Measurements from ENCODE around the gene SESN1. TPM values are rescaled to one million over a fixed set of nuclear protein-coding genes. Genes with fewer than 3 reads are reported as not detected.

SESN1 gene
- total RNA-seq, 1 donor from 2014 or later = 9.1 TPM

DNA sequence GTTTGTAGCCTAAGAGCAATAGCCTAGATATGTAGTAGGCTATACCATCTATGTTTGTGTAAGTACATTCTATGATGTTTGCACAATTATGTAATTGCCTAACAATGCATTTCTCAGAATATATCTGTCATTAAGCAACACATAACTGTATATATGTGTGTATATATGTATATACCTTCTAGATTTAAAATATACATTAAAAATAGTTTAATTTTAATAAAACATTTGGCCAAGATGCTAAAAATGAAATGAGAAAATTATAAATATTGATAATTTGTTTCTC, 20.6 kb downstream of the SESN1 start:
- Mint-ChIP-seq H3K27ac (no peak overlapping the region), H3K4me1 (peaks cover 5% of the 10 kb centered on the region), H3K27me3 (no peaks in the 10 kb centered on the region), H3K4me3 (no peak overlapping the region), H3K9me3 (no peaks in the 10 kb centered on the region), H3K36me3 (ENCODE audit: low read depth) (no peaks in the 10 kb centered on the region)
- ChIA-PET POLR2A (interaction anchor here (1.4 kb wide), 1 partner anchor 309 kb away, joined by 3 read pairs; the partner anchor contains the start of gene CD164), CTCF (interaction anchor here (0.8 to 7.6 kb wide), 14 partner anchors 12 to 539 kb away, joined by 3 to 131 read pairs (median 6); partner anchors contain the start of genes ARMC2 and SESN1)
- intact Hi-C loops (cut with micrococcal nuclease) = loop anchor here (5.0 to 10.0 kb wide), 4 partner anchors 67 to 957 kb away; no protein-coding TSS in a partner anchor
- ATAC-seq (ENCODE audit: low read depth) = no peak
- no peak for DNase-seq
- TF ChIP-seq, protein P1, sequence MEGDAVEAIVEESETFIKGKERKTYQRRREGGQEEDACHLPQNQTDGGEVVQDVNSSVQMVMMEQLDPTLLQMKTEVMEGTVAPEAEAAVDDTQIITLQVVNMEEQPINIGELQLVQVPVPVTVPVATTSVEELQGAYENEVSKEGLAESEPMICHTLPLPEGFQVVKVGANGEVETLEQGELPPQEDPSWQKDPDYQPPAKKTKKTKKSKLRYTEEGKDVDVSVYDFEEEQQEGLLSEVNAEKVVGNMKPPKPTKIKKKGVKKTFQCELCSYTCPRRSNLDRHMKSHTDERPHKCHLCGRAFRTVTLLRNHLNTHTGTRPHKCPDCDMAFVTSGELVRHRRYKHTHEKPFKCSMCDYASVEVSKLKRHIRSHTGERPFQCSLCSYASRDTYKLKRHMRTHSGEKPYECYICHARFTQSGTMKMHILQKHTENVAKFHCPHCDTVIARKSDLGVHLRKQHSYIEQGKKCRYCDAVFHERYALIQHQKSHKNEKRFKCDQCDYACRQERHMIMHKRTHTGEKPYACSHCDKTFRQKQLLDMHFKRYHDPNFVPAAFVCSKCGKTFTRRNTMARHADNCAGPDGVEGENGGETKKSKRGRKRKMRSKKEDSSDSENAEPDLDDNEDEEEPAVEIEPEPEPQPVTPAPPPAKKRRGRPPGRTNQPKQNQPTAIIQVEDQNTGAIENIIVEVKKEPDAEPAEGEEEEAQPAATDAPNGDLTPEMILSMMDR (IDR thresholded peaks at IDR 0.05) = no peak

DNA sequence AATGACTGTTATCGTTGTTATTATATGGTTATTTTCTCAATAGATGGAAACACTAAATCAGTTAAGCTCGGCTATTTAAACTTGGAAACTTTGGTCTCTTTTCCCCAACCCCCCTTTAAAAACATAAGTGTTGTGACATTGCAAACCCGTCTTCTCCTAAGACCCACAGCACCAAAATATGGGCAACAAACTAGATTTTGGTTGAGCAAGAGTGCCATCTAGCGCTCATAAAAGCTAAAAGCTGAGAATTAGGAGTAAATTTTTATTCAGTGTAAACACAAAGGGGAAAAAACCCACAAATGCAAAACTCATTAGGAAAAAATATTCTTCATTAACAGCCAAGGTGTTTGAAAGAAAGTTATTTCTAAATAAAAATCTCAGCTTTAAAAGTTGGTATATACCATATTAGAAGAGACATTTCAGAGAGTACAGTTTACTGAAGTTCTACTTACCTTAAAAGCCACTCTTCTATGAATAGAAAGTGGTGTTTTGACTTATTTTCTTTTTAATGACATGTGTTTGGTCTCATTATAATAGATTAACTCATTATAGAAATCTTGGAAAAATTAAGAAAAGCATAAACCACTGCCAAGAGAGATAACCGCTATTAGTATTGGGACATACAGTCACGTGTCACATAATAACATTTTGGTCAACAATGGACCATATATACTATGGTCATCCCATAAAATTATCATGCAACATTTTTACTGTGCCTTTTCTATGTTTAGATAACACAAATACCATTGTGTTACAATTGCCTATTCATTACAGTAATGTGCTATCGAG, 21.1 kb downstream of the SESN1 start:
- CTCF ChIA-PET = interaction anchor here (0.7 to 7.6 kb wide), 30 partner anchors 11 to 554 kb away, joined by 3 to 131 read pairs (median 4); partner anchors contain the start of genes ARMC2 and SESN1
- H3K9me3 Mint-ChIP-seq = no peaks in the 10 kb centered on the region
- H3K4me3 Mint-ChIP-seq = no peak overlapping the region
- intact Hi-C loops (cut with micrococcal nuclease) = loop anchor here (1.0 to 10.0 kb wide), 8 partner anchors 66 to 956 kb away; no protein-coding TSS in a partner anchor
- DNase-seq = no peak
- H3K27me3 Mint-ChIP-seq = no peaks in the 10 kb centered on the region
- H3K27ac Mint-ChIP-seq = no peak overlapping the region
- no peaks in the 10 kb centered on the region for H3K36me3 Mint-ChIP-seq (ENCODE audit: low read depth)
- TF ChIP-seq, protein P1 (IDR thresholded peaks at IDR 0.05) = peak; percentile 89
- POLR2A ChIA-PET = interaction anchor here (1.3 to 1.4 kb wide), 2 partner anchors 309 to 515 kb away, joined by 3 to 4 read pairs; partner anchors contain the start of gene CD164
- ATAC-seq (ENCODE audit: low read depth) = no peak
- peaks cover 5% of the 10 kb centered on the region for H3K4me1 Mint-ChIP-seq

DNA sequence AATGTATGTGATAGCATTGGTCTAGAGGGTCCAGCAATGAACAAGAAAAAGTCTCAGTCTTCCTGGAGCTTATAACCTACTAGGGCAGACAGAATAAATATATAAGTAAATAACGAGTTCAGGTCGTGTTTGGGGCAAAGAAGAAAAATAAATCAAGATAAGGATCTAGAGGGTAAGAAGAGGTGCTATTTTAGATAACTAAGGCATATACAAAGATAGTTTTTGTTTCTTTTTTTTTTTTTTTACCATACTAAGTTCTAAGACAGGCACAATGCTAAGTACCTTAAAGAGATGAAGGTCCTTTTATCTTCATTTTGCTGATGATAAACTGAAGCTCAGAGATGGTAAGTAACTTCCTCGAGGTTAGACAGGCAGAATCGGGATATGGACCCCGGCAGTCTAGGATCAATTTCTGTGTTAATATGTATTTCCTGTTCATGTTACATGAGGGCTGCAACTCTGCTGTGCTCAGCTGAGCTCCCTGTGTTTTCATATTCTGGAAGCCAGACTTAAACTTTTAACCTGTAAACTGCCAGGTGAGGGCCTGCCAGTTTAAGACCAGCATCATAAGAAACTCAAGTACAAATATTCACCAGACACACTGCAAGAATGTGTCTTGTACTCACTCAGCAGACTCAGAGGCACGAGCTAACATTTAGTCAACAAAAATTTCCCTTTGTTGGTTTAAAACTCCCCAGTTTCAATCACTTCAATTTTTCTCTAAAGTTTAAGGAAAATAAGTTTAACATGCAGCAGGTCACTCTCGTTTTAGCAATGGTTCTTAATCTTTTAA, 23.3 kb downstream of the SESN1 start:
- TF ChIP-seq, protein P1 (IDR thresholded peaks at IDR 0.05) = no peak
- Mint-ChIP-seq H3K4me3 (no peak overlapping the region), H3K27me3 (no peaks in the 10 kb centered on the region), H3K9me3 (no peaks in the 10 kb centered on the region), H3K27ac (no peak overlapping the region), H3K4me1 (peaks cover 5% of the 10 kb centered on the region), H3K36me3 (ENCODE audit: low read depth) (no peaks in the 10 kb centered on the region)
- POLR2A ChIA-PET = no interaction called here
- intact Hi-C loops (cut with micrococcal nuclease) = loop anchor here (5.0 to 10.0 kb wide), 4 partner anchors 64 to 954 kb away; no protein-coding TSS in a partner anchor
- ATAC-seq (ENCODE audit: low read depth) (no peak), DNase-seq (no peak)
- CTCF ChIA-PET = interaction anchor here (1.2 to 7.6 kb wide), 7 partner anchors 23 to 530 kb away, joined by 3 to 131 read pairs (median 14); partner anchors contain the start of gene SESN1

DNA sequence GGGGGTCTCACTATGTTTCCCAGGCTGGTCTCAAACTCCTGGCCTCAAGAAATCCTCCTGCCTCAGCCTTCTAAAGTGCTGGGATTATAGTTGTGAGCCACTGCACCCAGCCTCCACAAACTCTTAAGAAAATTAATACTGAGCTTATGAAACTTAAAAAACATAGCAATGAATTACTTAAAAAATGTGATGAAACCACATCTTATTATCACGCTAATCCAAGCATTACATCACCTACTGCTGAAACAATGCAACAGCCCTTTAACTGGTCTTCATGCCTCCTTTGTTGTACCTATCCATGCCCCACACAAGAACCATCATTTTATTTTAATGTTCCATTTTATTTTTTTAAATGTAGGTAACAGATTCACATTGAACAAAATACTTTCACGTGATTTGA, 24.9 kb downstream of the SESN1 start:
- no peaks in the 10 kb centered on the region for H3K27me3 Mint-ChIP-seq
- ChIA-PET POLR2A (no interaction called here), CTCF (interaction anchor here (7.6 kb wide), 1 partner anchor 528 kb away, joined by 131 read pairs; no protein-coding TSS in a partner anchor)
- H3K9me3 Mint-ChIP-seq = no peaks in the 10 kb centered on the region
- no peak for ATAC-seq (ENCODE audit: low read depth)
- intact Hi-C loops (cut with micrococcal nuclease) = loop anchor here (5.0 to 10.0 kb wide), 4 partner anchors 62 to 952 kb away; no protein-coding TSS in a partner anchor
- H3K4me1 Mint-ChIP-seq = peaks cover 5% of the 10 kb centered on the region
- H3K4me3 Mint-ChIP-seq = no peak overlapping the region
- no peak for DNase-seq
- TF ChIP-seq, protein P1 (IDR thresholded peaks at IDR 0.05) = no peak
- no peaks in the 10 kb centered on the region for H3K36me3 Mint-ChIP-seq (ENCODE audit: low read depth)
- H3K27ac Mint-ChIP-seq = no peak overlapping the region

All from activated B cell treated with CpG ODN at 0.5 μM for 24 hours (primary cell).